NT2/D1 (cell line): ENCODE data around the gene OLFM4.

Source experiments
- YY1 ChIP-seq: IDR thresholded peaks from 2 replicates; pipeline ENCODE4 v1.6.1; 2011; ENCODE audit not compliant: insufficient read length, insufficient read depth
- ZNF274 ChIP-seq: IDR thresholded peaks from 2 replicates; pipeline ENCODE4 v1.6.1; 2011; ENCODE audit warnings: mild to moderate bottlenecking, low read depth, low read length

- TF ChIP-seq YY1, result no peak
- no peak for TF ChIP-seq ZNF274
These were observed 44.8 kb upstream of the OLFM4 start for GRCh38 chr13:52983836-52984235.
